NB4 (cell line): ENCODE results near the gene TMPRSS7.

ENCODE experiments used
- CTCF ChIP-seq: IDR thresholded peaks from one replicate; pipeline ENCODE4 v1.5.1; 2012; ENCODE audit warnings: low read depth, low read length
- MAX ChIP-seq: IDR thresholded peaks from 2 replicates; pipeline ENCODE4 v1.6.1; 2011; ENCODE audit warnings: low read depth, low read length
- POLR2A ChIP-seq: IDR thresholded peaks from 2 replicates; pipeline ENCODE4 v1.6.1; 2011; ENCODE audit warnings: mild to moderate bottlenecking; ENCODE audit not compliant: insufficient read length; ENCODE audit errors: extremely low read depth

DNA sequence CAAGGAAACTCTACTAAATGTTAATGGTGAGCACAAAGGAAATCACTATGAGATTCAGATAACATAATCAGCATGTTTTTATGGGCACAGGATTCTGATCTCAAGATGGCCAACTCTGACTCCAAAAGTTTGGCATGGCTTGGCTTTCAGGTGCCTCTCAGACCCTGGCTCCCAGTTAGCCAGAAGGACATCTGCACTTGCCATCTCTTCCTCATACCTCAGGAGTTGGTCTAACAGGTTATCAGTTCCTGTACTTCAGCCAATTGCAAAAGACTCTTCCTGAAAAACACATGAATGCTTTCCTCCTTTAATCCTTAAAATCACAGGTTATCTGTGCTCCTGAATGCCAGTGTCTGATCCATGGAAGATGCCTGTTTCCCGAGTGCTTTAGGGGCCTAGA lies 25.0 kb downstream of the TMPRSS7 start:
- TF ChIP-seq CTCF (no peak), POLR2A (no peak), MAX (no peak)
